SK-N-SH (cell line): ENCODE results near the gene FNDC3B. TPM values are rescaled to one million over a fixed set of nuclear protein-coding genes. Genes with fewer than 3 reads are reported as not detected.

Experiments
- CTCF ChIA-PET: fragments of 300-600, 350-600 bp; formaldehyde crosslinking; extraction: SDS; loops from one replicate; lab custom pipeline; 2021; lab: Yijun Ruan, JAX
- POLR2A ChIA-PET: fragments of 350-600 bp; sonication (Branson Sonifier 250); formaldehyde crosslinking; extraction: SDS; loops from one replicate; lab custom pipeline; 2020; ENCODE audit warnings: antibody characterized with exemption, inconsistent platforms; lab: Yijun Ruan, JAX
- DNase-seq: peaks from one replicate; pipeline ENCODE4 v3.0.0; 2012
- H2AFZ ChIP-seq: fragments of 200-600 bp; sonication (generic); 2 replicates; pipeline ENCODE4 v1.8.1; 2016; ENCODE audit warnings: antibody characterized with exemption, mild to moderate bottlenecking, low read depth
- H3F3A ChIP-seq: fragments of 200-600 bp; sonication (generic); replicated peaks from 2 replicates; pipeline ENCODE3; 2016; ENCODE audit warnings: antibody characterized with exemption, mild to moderate bottlenecking; ENCODE audit not compliant: insufficient read depth
- H3K27ac ChIP-seq, 2 experiments: fragments of 200-500 bp in 1 of 2; fragments of 200-600 bp in 1 of 2; sonication (Bioruptor generic) in 1 of 2; sonication (generic), shearing (Covaris generic) in 1 of 2; 2 replicates each; pipeline versions ENCODE4 v1.5.1 to v1.6.1; 2014 to 2016; ENCODE audit warnings: low read depth in 2 of 2, inconsistent platforms in 1 of 2, low read length in 1 of 2, mild to moderate bottlenecking in 1 of 2, mixed read lengths in 1 of 2
- H3K27me3 ChIP-seq: fragments of 200-600 bp; sonication (generic), shearing (Covaris generic); 2 replicates; pipeline ENCODE4 v1.6.1; 2016; ENCODE audit warnings: mixed run types; ENCODE audit not compliant: insufficient read depth
- H3K36me3 ChIP-seq, 2 experiments: fragments of 200-500 bp in 1 of 2; fragments of 200-600 bp in 1 of 2; sonication (Bioruptor generic) in 1 of 2; sonication (generic) in 1 of 2; replicated peaks in 1 of 2; 2 replicates each; pipeline versions ENCODE3 to v1.5.1; 2014 to 2016; ENCODE audit warnings: low read length in 1 of 2, mild to moderate bottlenecking in 1 of 2; ENCODE audit not compliant: insufficient read depth in 2 of 2, control insufficient read depth in 1 of 2
- H3K4me1 ChIP-seq, 2 experiments: fragments of 200-500 bp in 1 of 2; fragments of 200-600 bp in 1 of 2; sonication (Bioruptor generic) in 1 of 2; sonication (generic), shearing (Covaris generic) in 1 of 2; 2 replicates each; pipeline versions ENCODE4 v1.5.1 to v1.6.1; 2014 to 2016; ENCODE audit warnings: low read depth in 1 of 2, low read length in 1 of 2, mixed run types in 1 of 2; ENCODE audit not compliant: insufficient read depth in 2 of 2, control insufficient read depth in 1 of 2
- H3K4me2 ChIP-seq: fragments of 200-600 bp; sonication (generic), shearing (Covaris generic); 2 replicates; pipeline ENCODE4 v1.6.1; 2017; ENCODE audit warnings: mixed run types
- H3K4me3 ChIP-seq, 2 experiments: fragments of 200-500 bp in 1 of 2; fragments of 200-600 bp in 1 of 2; sonication (Bioruptor generic) in 1 of 2; sonication (generic), shearing (Covaris generic) in 1 of 2; 2 replicates each; pipeline versions ENCODE4 v1.5.1 to v1.8.1; 2014 to 2016; ENCODE audit warnings: low read depth in 2 of 2, inconsistent platforms in 1 of 2, low read length in 1 of 2, mild to moderate bottlenecking in 1 of 2, mixed read lengths in 1 of 2, moderate library complexity in 1 of 2
- H3K79me2 ChIP-seq: fragments of 200-600 bp; sonication (generic); 2 replicates; pipeline ENCODE4 v1.8.1; 2017; ENCODE audit warnings: mild to moderate bottlenecking; ENCODE audit not compliant: insufficient read depth
- H3K9ac ChIP-seq: fragments of 200-600 bp; sonication (generic); 2 replicates; pipeline ENCODE4 v1.6.1; 2017; ENCODE audit warnings: mixed run types
- H3K9me2 ChIP-seq: fragments of 200-600 bp; sonication (generic); 2 replicates; pipeline ENCODE4 v1.6.1; 2017; ENCODE audit warnings: mixed run types
- H3K9me3 ChIP-seq: fragments of 200-600 bp; sonication (generic); 2 replicates; pipeline ENCODE4 v1.6.1; 2017; ENCODE audit warnings: mixed run types, mild to moderate bottlenecking, moderate library complexity
- H4K20me1 ChIP-seq: fragments of 200-600 bp; sonication (generic); 2 replicates; pipeline ENCODE4 v1.6.1; 2017; ENCODE audit warnings: mild to moderate bottlenecking, mixed run types; ENCODE audit not compliant: insufficient read depth
- CHD2 ChIP-seq: fragments of 150-350 bp; IDR thresholded peaks from 2 replicates; pipeline ENCODE4 v1.6.1; 2018; ENCODE audit warnings: low read length; ENCODE audit not compliant: partially characterized antibody
- CTCF ChIP-seq: fragments of 200-600 bp; sonication (generic); IDR thresholded peaks from 2 replicates; pipeline ENCODE4 v1.6.1; 2017; ENCODE audit warnings: antibody characterized with exemption, mild to moderate bottlenecking, moderate library complexity
- FOXJ3 ChIP-seq: sonication (generic); formaldehyde crosslinking; IDR thresholded peaks from 2 replicates; pipeline ENCODE4 v1.5.1; 2020; ENCODE audit warnings: mild to moderate bottlenecking, missing genetic modification reagents
- GATA2 ChIP-seq: sonication (generic); formaldehyde crosslinking; IDR thresholded peaks from 2 replicates; pipeline ENCODE4 v1.5.0; 2020; ENCODE audit warnings: mild to moderate bottlenecking, missing genetic modification reagents
- POLR2AphosphoS5 ChIP-seq: IDR thresholded peaks from 2 replicates; pipeline ENCODE4 v1.6.1; 2012; ENCODE audit warnings: low read depth, low read length
- SMC3 ChIP-seq: IDR thresholded peaks from 2 replicates; pipeline ENCODE4 v1.6.1; 2012; ENCODE audit warnings: low read depth, low read length, improper control_type of control experiment
- TAF1 ChIP-seq: IDR thresholded peaks from 2 replicates; pipeline ENCODE4 v1.6.1; 2012; ENCODE audit warnings: low read depth, mild to moderate bottlenecking, low read length, moderate library complexity, borderline replicate concordance
- whole genome bisulfite sequencing: methylation state at CpG from one replicate; pipeline ENCODE4 v1.1.6; 2017; ENCODE audit warnings: low lambda C conversion rate; 5-methylcytosine and 5-hydroxymethylcytosine counted together
- polyA plus RNA-seq, 3 experiments: library from polyadenylated mRNA; depleted of rRNA; stranded (reverse); fragments of >200 nt; gene quantifications; 2 replicates each; pipeline ENCODE4 v1.2.3, GENCODE V29; 2012
- TF ChIP-seq, protein P1 (sequence below): IDR thresholded peaks from 2 replicates; pipeline ENCODE4 v1.4.0; 2012; ENCODE audit warnings: low read depth

FNDC3B gene
- polyA plus RNA-seq, 1 of the 3 experiments (the other 2 are of a cell fraction) = 10.4 TPM

DNA sequence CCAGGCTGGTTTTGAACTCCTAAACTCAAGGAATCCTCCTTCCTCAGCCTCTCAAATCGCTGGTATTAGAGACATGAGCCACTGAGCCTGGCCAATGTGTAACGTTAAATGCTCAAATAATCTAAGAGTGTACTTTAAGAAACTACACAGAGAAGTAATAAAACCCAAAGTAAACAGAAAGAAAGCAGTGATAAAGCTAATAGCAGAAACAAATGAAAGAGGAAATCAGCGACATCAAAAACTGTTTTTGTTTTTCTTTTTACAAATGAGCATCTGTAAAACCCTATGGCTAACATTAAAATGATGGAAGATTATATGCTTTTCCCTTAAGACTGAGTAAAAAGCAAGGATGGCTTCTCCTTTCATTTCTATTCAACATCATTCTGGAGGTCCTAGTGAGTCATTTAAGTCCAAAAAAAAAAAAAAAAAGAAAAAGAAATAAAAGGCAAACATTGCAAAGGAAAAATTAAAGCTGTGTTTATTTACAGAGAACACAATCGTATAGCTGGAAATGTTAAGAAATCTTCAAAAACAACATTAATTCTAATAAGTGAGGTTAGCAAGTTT lies 36.8 kb upstream of the FNDC3B start:
- no peak overlapping the region for H3K4me2 ChIP-seq
- no peaks in the 10 kb centered on the region for H4K20me1 ChIP-seq
- DNase-seq = no peak
- H3K9me2 ChIP-seq = no peaks in the 10 kb centered on the region
- no peaks in the 10 kb centered on the region for H3K9me3 ChIP-seq
- H3K36me3 ChIP-seq = no peaks in the 10 kb centered on the region
- H3K4me3 ChIP-seq = no peak overlapping the region
- H3K79me2 ChIP-seq = no peaks in the 10 kb centered on the region; the same call in 1 of the 2 replicates
- TF ChIP-seq SMC3 = no peak
- no peak for TF ChIP-seq GATA2 (CRISPR knock-in tag)
- TF ChIP-seq, protein P1, sequence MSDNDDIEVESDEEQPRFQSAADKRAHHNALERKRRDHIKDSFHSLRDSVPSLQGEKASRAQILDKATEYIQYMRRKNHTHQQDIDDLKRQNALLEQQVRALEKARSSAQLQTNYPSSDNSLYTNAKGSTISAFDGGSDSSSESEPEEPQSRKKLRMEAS = no peak
- no peak for TF ChIP-seq TAF1
- TF ChIP-seq, all 33 proteins: peak for 0
- ChIA-PET POLR2A (no interaction called here), CTCF (no interaction called here)
- Histone ChIP-seq H3K4me1 (no peaks in the 10 kb centered on the region), H3K9ac (no peak overlapping the region), H3K27me3 (no peaks in the 10 kb centered on the region), H3F3A (peaks cover 4% of the 10 kb centered on the region), H2AFZ (no peak overlapping the region), H3K27ac (no peak overlapping the region)
- 61% methylated on average over 4 of the region's 4 CpGs for WGBS

DNA sequence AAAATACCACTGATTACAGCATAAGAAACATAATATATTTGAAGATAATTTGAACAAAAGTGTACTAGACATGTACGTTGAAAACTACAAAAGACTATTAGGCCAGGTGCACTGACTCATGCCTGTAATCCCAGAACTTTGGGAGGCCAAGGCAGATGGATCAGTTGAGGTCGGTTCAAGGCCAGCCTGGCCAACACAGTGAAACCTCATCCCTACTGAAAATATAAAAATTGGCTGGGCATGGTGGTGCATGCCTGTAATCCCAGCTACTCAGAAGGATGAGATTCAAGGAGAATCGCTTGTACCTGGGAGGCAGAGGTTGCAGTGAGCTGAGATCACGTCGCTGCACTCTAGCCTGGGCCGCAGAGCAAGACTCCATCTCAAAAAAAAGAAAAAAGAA lies 36.2 kb upstream of the FNDC3B start:
- Histone ChIP-seq H3K9ac (no peak overlapping the region), H3K79me2 (no peaks in the 10 kb centered on the region; the same call in 1 of the 2 replicates), H3K27ac (no peak overlapping the region), H3K9me2 (no peaks in the 10 kb centered on the region), H3K27me3 (no peaks in the 10 kb centered on the region), H3K4me2 (no peak overlapping the region), H3K36me3 (no peaks in the 10 kb centered on the region)
- POLR2A ChIA-PET = no interaction called here
- no peak for TF ChIP-seq POLR2AphosphoS5
- no peak for TF ChIP-seq FOXJ3 (CRISPR knock-in tag)
- no peak for TF ChIP-seq CHD2
- TF ChIP-seq, all 33 proteins: peak for 0
- Histone ChIP-seq H2AFZ (no peak overlapping the region), H3K9me3 (no peaks in the 10 kb centered on the region), H3K4me3 (no peak overlapping the region), H4K20me1 (no peaks in the 10 kb centered on the region), H3K4me1 (no peaks in the 10 kb centered on the region), H3F3A (peaks cover 4% of the 10 kb centered on the region)
- WGBS = 89% methylated on average over 5 of the region's 6 CpGs
- DNase-seq = no peak
- CTCF ChIA-PET = interaction anchor here (0.6 kb wide), 1 partner anchor 474 kb away, joined by 3 read pairs; no protein-coding TSS in a partner anchor

DNA sequence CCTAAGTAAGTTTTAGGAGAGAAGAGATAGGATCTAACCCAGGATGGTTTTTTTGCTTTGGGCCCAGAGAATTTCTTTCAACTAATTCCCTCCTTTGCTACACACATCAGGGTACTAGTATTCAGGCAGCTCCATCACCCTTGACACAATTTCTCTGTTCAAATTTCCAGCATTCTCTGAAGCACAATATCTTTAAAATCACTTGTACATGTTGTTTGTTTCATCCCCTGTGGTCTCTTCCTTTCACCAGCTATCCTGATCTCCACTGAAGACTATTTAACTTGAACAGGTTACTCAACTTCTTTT lies 32.4 kb upstream of the FNDC3B start:
- Histone ChIP-seq H3K27ac (no peak overlapping the region), H4K20me1 (no peaks in the 10 kb centered on the region), H3K9me2 (no peaks in the 10 kb centered on the region), H3K9me3 (no peaks in the 10 kb centered on the region), H3K36me3 (no peaks in the 10 kb centered on the region), H3K27me3 (no peaks in the 10 kb centered on the region), H3K4me3 (no peak overlapping the region), H3K4me1 (no peaks in the 10 kb centered on the region), H3F3A (peaks cover 4% of the 10 kb centered on the region), H3K4me2 (no peak overlapping the region), H3K9ac (no peak overlapping the region), H2AFZ (no peak overlapping the region), H3K79me2 (no peaks in the 10 kb centered on the region; the same call in 1 of the 2 replicates)
- DNase-seq = no peak
- ChIA-PET CTCF (interaction anchor here (0.6 to 1.6 kb wide), 2 partner anchors 16 to 48 kb away, joined by 3 read pairs; no protein-coding TSS in a partner anchor), POLR2A (no interaction called here)
- TF ChIP-seq CTCF = no peak
